Muscle of leg (tissue), 11 donors: ENCODE measurements around the gene UBE2L5. TPM values are rescaled to one million over a fixed set of nuclear protein-coding genes. Genes with fewer than 3 reads are reported as not detected.
A peak's percentile ranks its signal among the peaks of the same experiment; 100 is the strongest.

Experiments
- DNase-seq: peaks from one replicate; pipeline ENCODE4 v3.0.0; 2013
- H3K27ac ChIP-seq: one replicate; pipeline ENCODE4 v1.5.1; 2013; ENCODE audit warnings: mild to moderate bottlenecking, low read length, control low read depth
- H3K27me3 ChIP-seq: one replicate; pipeline ENCODE4 v1.6.1; 2013; ENCODE audit warnings: low read length; ENCODE audit not compliant: control insufficient read depth, insufficient read depth
- H3K36me3 ChIP-seq: one replicate; pipeline ENCODE4 v1.6.1; 2013; ENCODE audit warnings: low read length; ENCODE audit not compliant: control insufficient read depth, insufficient read depth
- H3K4me1 ChIP-seq: one replicate; pipeline ENCODE4 v1.6.1; 2013; ENCODE audit warnings: low read length; ENCODE audit not compliant: control insufficient read depth, insufficient read depth
- H3K4me3 ChIP-seq: one replicate; pipeline ENCODE4 v1.5.1; 2013; ENCODE audit warnings: low read length, control low read depth
- H3K9me3 ChIP-seq: replicated peaks from 2 replicates; pipeline ENCODE4 v1.6.1; 2013; ENCODE audit warnings: low read depth, low read length; ENCODE audit not compliant: control insufficient read depth
- WGBS: methylation state at CpG from one replicate; pipeline ENCODE4 v1.1.5; 2013; ENCODE audit warnings: missing lambda C conversion rate; ENCODE audit not compliant: insufficient coverage; 5-methylcytosine and 5-hydroxymethylcytosine counted together
- polyA plus RNA-seq, 8 donors: library from polyadenylated mRNA; unstranded; fragments of 120-200 nt; gene quantifications; one replicate each; pipeline versions ENCODE4 v1.2.1 to v1.2.3, GENCODE V29; 2013; ENCODE audit warnings: inconsistent platforms in 1 of 8, low replicate concordance in 1 of 8; ENCODE audit not compliant: insufficient read length in 8 of 8, insufficient read depth in 1 of 8
- total RNA-seq: library from RNA; stranded (reverse); fragments of 120-200 nt; gene quantifications from one replicate; pipeline ENCODE4 v1.2.4, GENCODE V29; 2013

The UBE2L5 gene
- total and polyA plus RNA-seq, 9 donors: 0.18 to 0.99 (median 0.70) TPM

- no peaks in the 10 kb centered on the region for H3K9me3 ChIP-seq
- H3K4me3 ChIP-seq: no peak overlapping the region
- 91% methylated on average over 3 of the region's 6 CpGs for whole genome bisulfite sequencing
- DNase-seq: no peak
- peaks cover 11% of the 10 kb centered on the region for H3K4me1 ChIP-seq
- no peaks in the 10 kb centered on the region for H3K27me3 ChIP-seq
- H3K36me3 ChIP-seq: no peaks in the 10 kb centered on the region
- H3K27ac ChIP-seq: no peak overlapping the region
Observed at GRCh38 chr13:30418075-30418716, 4.1 kb upstream of the UBE2L5 start.

GRCh38 chr13:30418717-30419459 lies 3.4 kb upstream of the UBE2L5 start:
- no peak overlapping the region for H3K4me3 ChIP-seq
- DNase-seq: no peak
- WGBS: 59% methylated on average over 6 of the region's 9 CpGs
- peaks cover 11% of the 10 kb centered on the region for H3K4me1 ChIP-seq
- H3K9me3 ChIP-seq: no peaks in the 10 kb centered on the region
- no peak overlapping the region for H3K27ac ChIP-seq
- no peaks in the 10 kb centered on the region for H3K36me3 ChIP-seq
- H3K27me3 ChIP-seq: no peaks in the 10 kb centered on the region

- Histone ChIP-seq H3K36me3 (no peaks in the 10 kb centered on the region), H3K4me3 (peak overlapping the region; percentile 68), H3K9me3 (no peaks in the 10 kb centered on the region), H3K4me1 (peaks cover 11% of the 10 kb centered on the region), H3K27me3 (no peaks in the 10 kb centered on the region), H3K27ac (peak overlapping the region; percentile 98)
- DNase-seq: peak; percentile 97
- WGBS: 2% methylated on average over 37 of the region's 53 CpGs
Observed at GRCh38 chr13:30421093-30422053, 920 bp upstream of the UBE2L5 start.

- no peaks in the 10 kb centered on the region for H3K27me3 ChIP-seq
- H3K4me3 ChIP-seq: no peak overlapping the region
- H3K36me3 ChIP-seq: no peaks in the 10 kb centered on the region
- no peak overlapping the region for H3K27ac ChIP-seq
- 92% methylated on average over 2 of the region's 3 CpGs for WGBS
- H3K4me1 ChIP-seq: peaks cover 11% of the 10 kb centered on the region
- H3K9me3 ChIP-seq: no peaks in the 10 kb centered on the region
- DNase-seq: no peak
Observed at GRCh38 chr13:30423891-30424290, 1.6 kb downstream of the UBE2L5 start.

GRCh38 chr13:30429235-30429634 lies 6.9 kb downstream of the UBE2L5 start:
- Histone ChIP-seq H3K4me1 (no peaks in the 10 kb centered on the region), H3K27me3 (no peaks in the 10 kb centered on the region), H3K4me3 (no peak overlapping the region), H3K36me3 (no peaks in the 10 kb centered on the region), H3K9me3 (no peaks in the 10 kb centered on the region), H3K27ac (no peak overlapping the region)
- no peak for DNase-seq
- no CpG with 5 or more reads among the region's 3 CpGs for WGBS

GRCh38 chr13:30429721-30430694 lies 7.7 kb downstream of the UBE2L5 start:
- no peaks in the 10 kb centered on the region for H3K4me1 ChIP-seq
- WGBS: 33% methylated on average over 1 of the region's 6 CpGs
- H3K9me3 ChIP-seq: no peaks in the 10 kb centered on the region
- no peaks in the 10 kb centered on the region for H3K36me3 ChIP-seq
- no peak for DNase-seq
- H3K27ac ChIP-seq: no peak overlapping the region
- H3K27me3 ChIP-seq: no peaks in the 10 kb centered on the region
- no peak overlapping the region for H3K4me3 ChIP-seq

GRCh38 chr13:30431269-30431940 lies 9.1 kb downstream of the UBE2L5 start:
- H3K27ac ChIP-seq: no peak overlapping the region
- WGBS: no CpG with 5 or more reads among the region's 2 CpGs
- DNase-seq: no peak
- H3K4me1 ChIP-seq: no peaks in the 10 kb centered on the region
- H3K36me3 ChIP-seq: no peaks in the 10 kb centered on the region
- no peak overlapping the region for H3K4me3 ChIP-seq
- no peaks in the 10 kb centered on the region for H3K27me3 ChIP-seq
- H3K9me3 ChIP-seq: no peaks in the 10 kb centered on the region

- Histone ChIP-seq H3K4me3 (no peak overlapping the region), H3K9me3 (no peaks in the 10 kb centered on the region), H3K36me3 (no peaks in the 10 kb centered on the region), H3K27me3 (no peaks in the 10 kb centered on the region), H3K4me1 (no peaks in the 10 kb centered on the region), H3K27ac (no peak overlapping the region)
- peak; percentile 22 for DNase-seq
- WGBS: no CpG with 5 or more reads among the region's 3 CpGs
Observed at GRCh38 chr13:30435911-30436451, 13.7 kb downstream of the UBE2L5 start.

GRCh38 chr13:30437177-30437576 lies 14.9 kb downstream of the UBE2L5 start:
- H3K4me1 ChIP-seq: no peaks in the 10 kb centered on the region
- no peak overlapping the region for H3K4me3 ChIP-seq
- H3K27ac ChIP-seq: no peak overlapping the region
- no peaks in the 10 kb centered on the region for H3K36me3 ChIP-seq
- 81% methylated on average over 8 of the region's 8 CpGs for WGBS
- DNase-seq: no peak
- no peaks in the 10 kb centered on the region for H3K27me3 ChIP-seq
- H3K9me3 ChIP-seq: no peaks in the 10 kb centered on the region
